ENCODE measurements around the gene ERCC6L.

DNA sequence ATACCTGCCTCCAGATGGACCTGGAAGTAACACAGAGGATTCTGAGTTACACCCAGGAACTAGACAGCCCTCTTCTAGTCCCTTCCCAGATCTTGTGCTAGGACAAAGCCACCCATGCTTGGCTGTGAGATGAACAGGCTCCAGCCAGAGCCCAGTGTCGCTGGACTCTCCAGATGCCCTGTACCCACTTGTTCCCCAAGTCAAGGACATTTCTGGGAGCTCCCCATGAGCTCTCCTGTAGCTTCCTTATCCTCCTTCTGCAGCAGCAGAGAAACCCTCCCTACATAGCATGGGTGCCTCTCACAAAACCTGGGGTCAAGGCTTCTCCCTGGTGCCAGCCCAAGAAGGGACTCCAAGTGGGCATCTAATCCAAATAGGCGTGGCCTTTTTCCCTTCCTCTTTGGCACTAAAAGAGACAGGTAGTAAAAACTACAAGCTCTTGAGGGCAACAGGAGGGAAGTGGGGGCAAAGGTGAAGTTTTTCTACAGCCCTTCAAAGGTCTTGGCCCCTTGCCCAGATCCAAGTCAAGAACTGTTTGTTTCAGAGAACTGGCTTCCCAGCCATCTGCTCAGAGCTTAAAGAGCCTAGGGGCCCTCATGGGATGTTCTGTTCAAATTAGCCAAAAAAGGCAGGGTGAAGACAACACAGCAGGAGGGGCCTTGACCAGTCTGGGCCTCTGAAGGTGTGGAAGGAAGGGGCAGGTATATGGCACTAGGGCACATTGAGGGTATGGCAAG lies 8.5 kb upstream of the ERCC6L start:
- TF ChIP-seq, protein P1, sequence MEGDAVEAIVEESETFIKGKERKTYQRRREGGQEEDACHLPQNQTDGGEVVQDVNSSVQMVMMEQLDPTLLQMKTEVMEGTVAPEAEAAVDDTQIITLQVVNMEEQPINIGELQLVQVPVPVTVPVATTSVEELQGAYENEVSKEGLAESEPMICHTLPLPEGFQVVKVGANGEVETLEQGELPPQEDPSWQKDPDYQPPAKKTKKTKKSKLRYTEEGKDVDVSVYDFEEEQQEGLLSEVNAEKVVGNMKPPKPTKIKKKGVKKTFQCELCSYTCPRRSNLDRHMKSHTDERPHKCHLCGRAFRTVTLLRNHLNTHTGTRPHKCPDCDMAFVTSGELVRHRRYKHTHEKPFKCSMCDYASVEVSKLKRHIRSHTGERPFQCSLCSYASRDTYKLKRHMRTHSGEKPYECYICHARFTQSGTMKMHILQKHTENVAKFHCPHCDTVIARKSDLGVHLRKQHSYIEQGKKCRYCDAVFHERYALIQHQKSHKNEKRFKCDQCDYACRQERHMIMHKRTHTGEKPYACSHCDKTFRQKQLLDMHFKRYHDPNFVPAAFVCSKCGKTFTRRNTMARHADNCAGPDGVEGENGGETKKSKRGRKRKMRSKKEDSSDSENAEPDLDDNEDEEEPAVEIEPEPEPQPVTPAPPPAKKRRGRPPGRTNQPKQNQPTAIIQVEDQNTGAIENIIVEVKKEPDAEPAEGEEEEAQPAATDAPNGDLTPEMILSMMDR (IDR thresholded peaks at IDR 0.05) = no peak
- no peak for TF ChIP-seq POLR2A (IDR thresholded peaks at IDR 0.05)
- TF ChIP-seq POLR2AphosphoS5 (IDR thresholded peaks at IDR 0.05) = no peak
